ENCODE data around the gene HDAC11.

DNA sequence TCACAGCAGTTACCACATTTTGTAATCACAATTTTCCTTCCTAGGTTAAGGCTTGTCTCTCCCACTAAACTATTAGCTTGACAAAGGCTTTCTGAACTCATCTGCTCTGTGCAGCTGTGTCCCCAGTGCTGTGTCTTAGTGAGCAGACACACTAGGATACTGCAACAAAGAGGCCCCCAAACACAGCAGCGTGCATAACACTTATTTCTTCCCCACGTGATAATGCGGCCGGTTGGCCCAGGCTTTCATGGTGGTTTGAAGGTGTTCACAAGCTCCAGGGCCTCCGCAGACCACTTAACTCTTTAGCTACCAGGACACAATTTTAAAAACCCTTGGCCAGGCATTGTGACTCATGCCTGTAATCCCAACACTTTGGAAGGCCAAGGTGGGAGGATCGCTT is 2.2 kb upstream of the HDAC11 start:
- TF ChIP-seq CTCF (IDR thresholded peaks at IDR 0.05) (no peak), ELF4 (CRISPR knock-in tag; IDR thresholded peaks at IDR 0.05; ENCODE audit: low read depth) (no peak), SP1 (CRISPR knock-in tag; conservative IDR thresholded peaks at IDR 0.05) (no peak), NR3C1 (CRISPR knock-in tag; conservative IDR thresholded peaks at IDR 0.05; ENCODE audit: low read depth) (no peak), CREM (CRISPR knock-in tag; IDR thresholded peaks at IDR 0.05) (no peak), FOXK1 (CRISPR knock-in tag; IDR thresholded peaks at IDR 0.05) (no peak), TCF7 (CRISPR knock-in tag; IDR thresholded peaks at IDR 0.05; ENCODE audit: low read depth) (no peak), ZNF138 (CRISPR knock-in tag; conservative IDR thresholded peaks at IDR 0.05) (no peak)
